OCI-LY7 (cell line): ENCODE measurements around the gene VPS39. TPM values are rescaled to one million over a fixed set of nuclear protein-coding genes. Genes with fewer than 3 reads are reported as not detected.
A peak's percentile ranks its signal among the peaks of the same experiment; 100 is the strongest.

Source experiments
- BruUV-seq: library from RNA; stranded (reverse); fragments of 400-500 nt; replicated peaks from 2 replicates; lab custom pipeline; 2021; lab: Mats Ljungman, UMichigan
- CTCF ChIA-PET: fragments of 300-600 bp; sonication (Branson Sonifier 250); formaldehyde crosslinking; loops from one replicate; lab custom pipeline; 2022; ENCODE audit warnings: antibody characterized with exemption; ENCODE audit not compliant: unreplicated experiment; lab: Charles Lee
- POLR2A ChIA-PET: fragments of 300-600 bp; sonication (Branson Sonifier 250); formaldehyde crosslinking; loops from one replicate; lab custom pipeline; 2022; ENCODE audit warnings: antibody characterized with exemption; lab: Charles Lee
- DNase-seq: peaks from one replicate; pipeline ENCODE4 v3.0.0-alpha.2; 2015; ENCODE audit warnings: low spot score
- H2AFZ ChIP-seq: fragments of 200-600 bp; sonication (generic), shearing (Covaris generic); 2 replicates; pipeline ENCODE4 v1.6.1; 2014; ENCODE audit warnings: mild to moderate bottlenecking, antibody characterized with exemption, low read length, moderate library complexity
- H3K27ac ChIP-seq: fragments of 200-600 bp; sonication (generic); 2 replicates; pipeline ENCODE4 v1.5.1; 2014; ENCODE audit warnings: mixed run types, low read depth, mild to moderate bottlenecking, moderate library complexity, low read length, inconsistent platforms; ENCODE audit not compliant: poor library complexity, severe bottlenecking
- H3K36me3 ChIP-seq: fragments of 200-600 bp; sonication (generic); 2 replicates; pipeline ENCODE4 v1.6.1; 2014; ENCODE audit warnings: mild to moderate bottlenecking, antibody characterized with exemption, low read length, moderate library complexity, mixed read lengths; ENCODE audit not compliant: insufficient read depth
- H3K4me1 ChIP-seq: fragments of 200-600 bp; sonication (generic); 2 replicates; pipeline ENCODE4 v1.5.1; 2014; ENCODE audit warnings: mild to moderate bottlenecking, low read length; ENCODE audit not compliant: insufficient read depth, poor library complexity, severe bottlenecking
- H3K4me2 ChIP-seq: fragments of 200-600 bp; sonication (generic); 2 replicates; pipeline ENCODE4 v1.6.1; 2014; ENCODE audit warnings: mild to moderate bottlenecking, low read length
- H3K4me3 ChIP-seq: fragments of 200-600 bp; sonication (generic); 2 replicates; pipeline ENCODE4 v1.5.1; 2014; ENCODE audit warnings: mild to moderate bottlenecking, low read depth, low read length; ENCODE audit not compliant: poor library complexity, severe bottlenecking
- H3K79me2 ChIP-seq: fragments of 200-600 bp; sonication (generic); 2 replicates; pipeline ENCODE4 v1.6.1; 2016; ENCODE audit warnings: low read depth, mild to moderate bottlenecking, low read length, moderate library complexity, mixed read lengths; ENCODE audit not compliant: insufficient read depth
- H3K9me2 ChIP-seq: fragments of 200-600 bp; sonication (generic); 2 replicates; pipeline ENCODE4 v1.6.1; 2016; ENCODE audit warnings: mild to moderate bottlenecking, low read length, mixed read lengths; ENCODE audit not compliant: insufficient read depth
- H3K9me3 ChIP-seq: fragments of 200-600 bp; sonication (generic); 2 replicates; pipeline ENCODE4 v1.6.1; 2014; ENCODE audit warnings: mild to moderate bottlenecking, mixed run types, low read length, mixed read lengths
- H4K20me1 ChIP-seq: fragments of 200-600 bp; sonication (generic); 2 replicates; pipeline ENCODE4 v1.6.1; 2014; ENCODE audit warnings: mild to moderate bottlenecking, antibody characterized with exemption, low read length, moderate library complexity, mixed read lengths; ENCODE audit not compliant: insufficient read depth
- CTCF ChIP-seq: fragments of 200-600 bp; sonication (generic); conservative IDR thresholded peaks from 2 replicates; pipeline ENCODE4 v1.5.1; 2014; ENCODE audit warnings: mild to moderate bottlenecking, antibody characterized with exemption, low read length, moderate library complexity, mixed read lengths
- EZH2phosphoT487 ChIP-seq: fragments of 200-600 bp; sonication (generic); IDR thresholded peaks from 2 replicates; pipeline ENCODE4 v1.6.1; 2018; ENCODE audit warnings: low read depth, borderline replicate concordance, mild to moderate bottlenecking, mixed run types, antibody characterized with exemption, low read length, moderate library complexity, mixed read lengths
- intact Hi-C: fragments of 100-400 bp; cut with micrococcal nuclease; formaldehyde crosslinking; loops from one replicate; pipeline ENCODE4 v1.10.0; 2022; ENCODE audit not compliant: unreplicated experiment
- total RNA-seq, 2 experiments: library from RNA; depleted of rRNA in 1 of 2; stranded (reverse); fragments of >200 nt in 1 of 2; shearing (Covaris generic) in 1 of 2; gene quantifications; 2 replicates each; pipeline ENCODE4 v1.2.3, GENCODE V29; 2014 to 2022

Gene VPS39
- total RNA-seq, 2 experiments from 2014 or later, result 25.1 to 60.5 TPM

GRCh38 chr15:42163947-42164550 is 44.1 kb downstream of the VPS39 start:
- CTCF ChIA-PET, result interaction anchor here (0.5 kb wide), 1 partner anchor 166 kb away, joined by 3 read pairs; no protein-coding TSS in a partner anchor
- Histone ChIP-seq H3K9me3 (no peaks in the 10 kb centered on the region), H3K4me3 (no peak overlapping the region), H3K27ac (no peak overlapping the region), H3K79me2 (no peaks in the 10 kb centered on the region), H3K4me2 (no peak overlapping the region), H3K9me2 (no peaks in the 10 kb centered on the region), H2AFZ (no peak overlapping the region), H3K4me1 (no peaks in the 10 kb centered on the region), H3K36me3 (peaks cover 90% of the 10 kb centered on the region), H4K20me1 (no peaks in the 10 kb centered on the region)
- no peak for TF ChIP-seq CTCF
- intact Hi-C loops, result no loop called here
- no TSS peak for BruUV-seq
- DNase-seq, result no peak
- POLR2A ChIA-PET, result interaction anchor here (0.7 to 1.2 kb wide), 2 partner anchors 8 to 44 kb away, joined by 3 read pairs; no protein-coding TSS in a partner anchor

- no peak overlapping the region for H3K27ac ChIP-seq
- intact Hi-C loops, result no loop called here
- H3K79me2 ChIP-seq, result no peaks in the 10 kb centered on the region
- TF ChIP-seq CTCF (no peak), EZH2phosphoT487 (no peak)
- no peaks in the 10 kb centered on the region for H3K4me1 ChIP-seq
- no TSS peak for BruUV-seq
- no peak overlapping the region for H2AFZ ChIP-seq
- H3K4me3 ChIP-seq, result no peak overlapping the region
- H3K36me3 ChIP-seq, result peaks cover 91% of the 10 kb centered on the region
- no peak overlapping the region for H3K4me2 ChIP-seq
- DNase-seq, result no peak
- ChIA-PET POLR2A (no interaction called here), CTCF (interaction anchor here (0.5 kb wide), 1 partner anchor 165 kb away, joined by 3 read pairs; no protein-coding TSS in a partner anchor)
- no peaks in the 10 kb centered on the region for H3K9me3 ChIP-seq
- no peaks in the 10 kb centered on the region for H4K20me1 ChIP-seq
- H3K9me2 ChIP-seq, result no peaks in the 10 kb centered on the region
Observed at GRCh38 chr15:42163291-42163690, 44.8 kb downstream of the VPS39 start.

GRCh38 chr15:42160136-42160535 is 48.0 kb downstream of the VPS39 start:
- intact Hi-C loops, result no loop called here
- Histone ChIP-seq H3K27ac (no peak overlapping the region), H3K4me2 (no peak overlapping the region), H3K4me1 (no peaks in the 10 kb centered on the region), H3K9me2 (no peaks in the 10 kb centered on the region), H3K36me3 (peaks cover 61% of the 10 kb centered on the region), H3K79me2 (no peaks in the 10 kb centered on the region), H3K4me3 (no peak overlapping the region), H3K9me3 (no peaks in the 10 kb centered on the region), H2AFZ (no peak overlapping the region), H4K20me1 (no peaks in the 10 kb centered on the region)
- CTCF ChIA-PET, result no interaction called here
- POLR2A ChIA-PET, result no interaction called here
- DNase-seq, result no peak
- TF ChIP-seq CTCF, result no peak
- no peak for TF ChIP-seq EZH2phosphoT487
- TSS peak; percentile 49 for BruUV-seq
